ENCODE results near the gene POLR1A.

POLR1A gene

GRCh38 chr2:86056590-86057331 lies 48.9 kb downstream of the POLR1A start:
- DNase-seq: no peak

GRCh38 chr2:86055314-86055713 lies 50.4 kb downstream of the POLR1A start:
- no peak for DNase-seq

GRCh38 chr2:86054535-86055082 lies 51.1 kb downstream of the POLR1A start:
- no peak for DNase-seq

GRCh38 chr2:86053166-86053565 lies 52.5 kb downstream of the POLR1A start:
- no peak for DNase-seq

GRCh38 chr2:86052676-86053075 lies 53.0 kb downstream of the POLR1A start:
- DNase-seq: no peak

GRCh38 chr2:86052265-86052664 lies 53.4 kb downstream of the POLR1A start:
- no peak for DNase-seq

- no peak for DNase-seq
These were observed 55.4 kb downstream of the POLR1A start for GRCh38 chr2:86050301-86050700.

GRCh38 chr2:86049529-86049928 lies 56.2 kb downstream of the POLR1A start:
- no peak for DNase-seq

- DNase-seq: no peak
These were observed 56.8 kb downstream of the POLR1A start for GRCh38 chr2:86048888-86049287.

GRCh38 chr2:86048383-86048701 lies 57.3 kb downstream of the POLR1A start:
- no peak for DNase-seq

- DNase-seq: no peak
These were observed 57.9 kb downstream of the POLR1A start for GRCh38 chr2:86047575-86048382.

GRCh38 chr2:86045541-86045940 lies 60.1 kb downstream of the POLR1A start:
- no peak for DNase-seq

- DNase-seq: no peak
These were observed 61.1 kb downstream of the POLR1A start for GRCh38 chr2:86044614-86045013.

GRCh38 chr2:86044045-86044444 lies 61.6 kb downstream of the POLR1A start:
- DNase-seq: no peak

GRCh38 chr2:86042256-86043168 lies 63.2 kb downstream of the POLR1A start:
- no peak for DNase-seq

- DNase-seq: no peak
These were observed 65.6 kb downstream of the POLR1A start for GRCh38 chr2:86039963-86040655.

GRCh38 chr2:86039178-86039962 lies 66.3 kb downstream of the POLR1A start:
- DNase-seq: no peak

- peak; percentile 75 for DNase-seq
These were observed 67.2 kb downstream of the POLR1A start for GRCh38 chr2:86038291-86039081.

GRCh38 chr2:86037795-86038192 lies 67.9 kb downstream of the POLR1A start:
- no peak for DNase-seq

GRCh38 chr2:86037141-86037794 lies 68.4 kb downstream of the POLR1A start:
- DNase-seq: peak; percentile 42

All from effector CD4-positive, alpha-beta T cell (primary cell).